ENCODE measurements around the gene THSD4.

THSD4 gene

GRCh38 chr15:71747128-71748083, 632.1 kb downstream of the THSD4 start:
- H3K9me3 ChIP-seq (ENCODE audit: low read depth, low read length), result no peaks in the 10 kb centered on the region
- H3K9ac ChIP-seq (ENCODE audit: insufficient read length), result no peak overlapping the region
- H3K4me3 ChIP-seq, result no peak overlapping the region
- no peak for TF ChIP-seq EZH2 (IDR thresholded peaks at IDR 0.05)
- no peak for TF ChIP-seq POLR2AphosphoS5 (IDR thresholded peaks at IDR 0.05; ENCODE audit: borderline replicate concordance, low read depth, low read length)
- no peak for TF ChIP-seq FOXP2 (optimal IDR thresholded peaks at IDR 0.05; ENCODE audit: control extremely low read depth, extremely low read length, insufficient read depth)
- no peaks in the 10 kb centered on the region for H3K36me3 ChIP-seq (ENCODE audit: insufficient read depth, low read length)
- H3K27ac ChIP-seq, result no peak overlapping the region
- DNase-seq (ENCODE audit: low read depth, low spot score), result no peak

- Histone ChIP-seq H3K9ac (ENCODE audit: insufficient read length) (no peak overlapping the region), H3K9me3 (ENCODE audit: low read depth, low read length) (no peaks in the 10 kb centered on the region), H3K4me3 (no peak overlapping the region), H3K27ac (no peak overlapping the region), H3K36me3 (ENCODE audit: insufficient read depth, low read length) (no peaks in the 10 kb centered on the region)
- no peak for DNase-seq (ENCODE audit: low read depth, low spot score)
- no peak for TF ChIP-seq FOXP2 (optimal IDR thresholded peaks at IDR 0.05; ENCODE audit: control extremely low read depth, extremely low read length, insufficient read depth)
- TF ChIP-seq EZH2 (IDR thresholded peaks at IDR 0.05), result no peak
- no peak for TF ChIP-seq POLR2AphosphoS5 (IDR thresholded peaks at IDR 0.05; ENCODE audit: borderline replicate concordance, low read depth, low read length)
Measured at GRCh38 chr15:71748293-71748718, 633.0 kb downstream of the THSD4 start.

- H3K9ac ChIP-seq (ENCODE audit: insufficient read length), result no peak overlapping the region
- no peak for TF ChIP-seq EZH2 (IDR thresholded peaks at IDR 0.05)
- no peak for TF ChIP-seq FOXP2 (optimal IDR thresholded peaks at IDR 0.05; ENCODE audit: control extremely low read depth, extremely low read length, insufficient read depth)
- no peak for TF ChIP-seq POLR2AphosphoS5 (IDR thresholded peaks at IDR 0.05; ENCODE audit: borderline replicate concordance, low read depth, low read length)
Measured at GRCh38 chr15:71749500-71749899, 634.2 kb downstream of the THSD4 start.

GRCh38 chr15:71752128-71752527, 636.9 kb downstream of the THSD4 start:
- no peaks in the 10 kb centered on the region for H3K36me3 ChIP-seq (ENCODE audit: insufficient read depth, low read length)
- no peak overlapping the region for H3K9ac ChIP-seq (ENCODE audit: insufficient read length)
- TF ChIP-seq POLR2AphosphoS5 (IDR thresholded peaks at IDR 0.05; ENCODE audit: borderline replicate concordance, low read depth, low read length) (no peak), EZH2 (IDR thresholded peaks at IDR 0.05) (no peak), FOXP2 (optimal IDR thresholded peaks at IDR 0.05; ENCODE audit: control extremely low read depth, extremely low read length, insufficient read depth) (no peak)
- no peaks in the 10 kb centered on the region for H3K9me3 ChIP-seq (ENCODE audit: low read depth, low read length)
- H3K4me3 ChIP-seq, result no peak overlapping the region
- H3K27ac ChIP-seq, result no peak overlapping the region
- DNase-seq (ENCODE audit: low read depth, low spot score), result no peak

More at GRCh38 chr15:71749500-71749899, 634.2 kb downstream of the THSD4 start:
- H3K9me3 ChIP-seq (ENCODE audit: low read depth, low read length), result no peaks in the 10 kb centered on the region
- H3K36me3 ChIP-seq (ENCODE audit: insufficient read depth, low read length), result no peaks in the 10 kb centered on the region
- no peak for DNase-seq (ENCODE audit: low read depth, low spot score)
- no peak overlapping the region for H3K4me3 ChIP-seq
- no peak overlapping the region for H3K27ac ChIP-seq

- H3K9ac ChIP-seq (ENCODE audit: insufficient read length), result no peak overlapping the region
- H3K27ac ChIP-seq, result no peak overlapping the region
- no peak for DNase-seq (ENCODE audit: low read depth, low spot score)
Measured at GRCh38 chr15:71752604-71753289, 637.5 kb downstream of the THSD4 start.

GRCh38 chr15:71753346-71753745, 638.1 kb downstream of the THSD4 start:
- no peak for TF ChIP-seq POLR2AphosphoS5 (IDR thresholded peaks at IDR 0.05; ENCODE audit: borderline replicate concordance, low read depth, low read length)
- no peak for TF ChIP-seq EZH2 (IDR thresholded peaks at IDR 0.05)
- no peak for TF ChIP-seq FOXP2 (optimal IDR thresholded peaks at IDR 0.05; ENCODE audit: control extremely low read depth, extremely low read length, insufficient read depth)
- Histone ChIP-seq H3K9me3 (ENCODE audit: low read depth, low read length) (no peaks in the 10 kb centered on the region), H3K27ac (no peak overlapping the region), H3K36me3 (ENCODE audit: insufficient read depth, low read length) (no peaks in the 10 kb centered on the region), H3K9ac (ENCODE audit: insufficient read length) (no peak overlapping the region), H3K4me3 (no peak overlapping the region)
- DNase-seq (ENCODE audit: low read depth, low spot score), result no peak

More at GRCh38 chr15:71752604-71753289, 637.5 kb downstream of the THSD4 start:
- no peak overlapping the region for H3K4me3 ChIP-seq
- H3K36me3 ChIP-seq (ENCODE audit: insufficient read depth, low read length), result no peaks in the 10 kb centered on the region
- H3K9me3 ChIP-seq (ENCODE audit: low read depth, low read length), result no peaks in the 10 kb centered on the region
- TF ChIP-seq EZH2 (IDR thresholded peaks at IDR 0.05) (no peak), FOXP2 (optimal IDR thresholded peaks at IDR 0.05; ENCODE audit: control extremely low read depth, extremely low read length, insufficient read depth) (no peak), POLR2AphosphoS5 (IDR thresholded peaks at IDR 0.05; ENCODE audit: borderline replicate concordance, low read depth, low read length) (no peak)

- no peak for TF ChIP-seq FOXP2 (optimal IDR thresholded peaks at IDR 0.05; ENCODE audit: control extremely low read depth, extremely low read length, insufficient read depth)
- no peak for TF ChIP-seq POLR2AphosphoS5 (IDR thresholded peaks at IDR 0.05; ENCODE audit: borderline replicate concordance, low read depth, low read length)
- no peak for TF ChIP-seq EZH2 (IDR thresholded peaks at IDR 0.05)
- no peak overlapping the region for H3K27ac ChIP-seq
- no peaks in the 10 kb centered on the region for H3K36me3 ChIP-seq (ENCODE audit: insufficient read depth, low read length)
- H3K4me3 ChIP-seq, result no peak overlapping the region
- no peaks in the 10 kb centered on the region for H3K9me3 ChIP-seq (ENCODE audit: low read depth, low read length)
- no peak for DNase-seq (ENCODE audit: low read depth, low spot score)
- no peak overlapping the region for H3K9ac ChIP-seq (ENCODE audit: insufficient read length)
Measured at GRCh38 chr15:71754660-71755059, 639.4 kb downstream of the THSD4 start.

All from SK-N-MC (cell line).